SK-N-SH treated with all-trans-retinoic acid at 6 μM for 48 hours (cell line): ENCODE data around the gene MCM3.

Experiments
- ATAC-seq: fragments of 200-7000 bp; cut with Tn5 transposase; 3 replicates; pipeline ENCODE4 v1.9.1; 2020; ENCODE audit warnings: mild to moderate bottlenecking, moderate library complexity
- ARNTL ChIP-seq: fragments of 450-650 bp; formaldehyde crosslinking; IDR thresholded peaks from 2 replicates; pipeline ENCODE4 v1.5.0; 2020; ENCODE audit warnings: low read depth, mild to moderate bottlenecking, moderate library complexity, borderline replicate concordance
- BACH2 ChIP-seq: fragments of 250-450 bp; sonication (Bioruptor Pico); IDR thresholded peaks from 2 replicates; pipeline ENCODE4 v1.9.0; 2021; ENCODE audit warnings: mild to moderate bottlenecking, borderline replicate concordance
- CSDC2 ChIP-seq: fragments of 250-450 bp; sonication (Bioruptor Pico); IDR thresholded peaks from 2 replicates; pipeline ENCODE4 v1.5.0; 2020; ENCODE audit warnings: mild to moderate bottlenecking, moderate library complexity
- ESRRG ChIP-seq: fragments of 250-450 bp; sonication (Bioruptor Pico); IDR thresholded peaks from 2 replicates; pipeline ENCODE4 v1.6.1; 2021; ENCODE audit warnings: mild to moderate bottlenecking
- GLIS3 ChIP-seq: fragments of 250-450 bp; sonication (Bioruptor Pico); IDR thresholded peaks from 2 replicates; pipeline ENCODE4 v1.5.0; 2020; ENCODE audit warnings: mild to moderate bottlenecking, moderate library complexity
- ISL1 ChIP-seq: fragments of 250-450 bp; sonication (Bioruptor Pico); IDR thresholded peaks from 2 replicates; pipeline ENCODE4 v2.1.2; 2022; ENCODE audit warnings: mild to moderate bottlenecking, moderate library complexity
- OSR1 ChIP-seq: fragments of 250-450 bp; sonication (Bioruptor Pico); IDR thresholded peaks from 2 replicates; pipeline ENCODE4 v1.8.0; 2022; ENCODE audit warnings: moderate library complexity, mild to moderate bottlenecking, inconsistent platforms
- POU6F1 ChIP-seq: fragments of 250-450 bp; sonication (Bioruptor Pico); IDR thresholded peaks from 2 replicates; pipeline ENCODE4 v1.8.0; 2021; ENCODE audit warnings: low read depth, mild to moderate bottlenecking, moderate library complexity, borderline replicate concordance
- PPARA ChIP-seq: fragments of 250-450 bp; sonication (Bioruptor Pico); IDR thresholded peaks from 2 replicates; pipeline ENCODE4 v1.5.0; 2020; ENCODE audit warnings: mild to moderate bottlenecking, borderline replicate concordance
- SNAI2 ChIP-seq: fragments of 250-450 bp; sonication (Bioruptor Pico); IDR thresholded peaks from 2 replicates; pipeline ENCODE4 v1.5.0; 2020; ENCODE audit warnings: mild to moderate bottlenecking, moderate library complexity
- TOX ChIP-seq: fragments of 250-450 bp; sonication (Bioruptor Pico); IDR thresholded peaks from 2 replicates; pipeline ENCODE4 v1.8.0; 2021; ENCODE audit warnings: mild to moderate bottlenecking, moderate library complexity, borderline replicate concordance
- TSHZ2 ChIP-seq: fragments of 250-450 bp; sonication (Bioruptor Pico); IDR thresholded peaks from 2 replicates; pipeline ENCODE4 v1.5.0; 2020; ENCODE audit warnings: mild to moderate bottlenecking, moderate library complexity
- ZC3H10 ChIP-seq: fragments of 250-450 bp; sonication (Bioruptor Pico); IDR thresholded peaks from 2 replicates; pipeline ENCODE4 v1.5.1; 2021; ENCODE audit warnings: mild to moderate bottlenecking, moderate library complexity
- ZFP3 ChIP-seq: fragments of 250-450 bp; sonication (Bioruptor Pico); IDR thresholded peaks from 2 replicates; pipeline ENCODE4 v1.5.0; 2020; ENCODE audit warnings: mild to moderate bottlenecking, moderate library complexity
- ZFP30 ChIP-seq: fragments of 450-650 bp; formaldehyde crosslinking; IDR thresholded peaks from 2 replicates; pipeline ENCODE4 v1.5.0; 2022; ENCODE audit warnings: mild to moderate bottlenecking, moderate library complexity
- ZNF565 ChIP-seq: fragments of 450-650 bp; formaldehyde crosslinking; conservative IDR thresholded peaks from 2 replicates; pipeline ENCODE4 v1.5.0; 2020; ENCODE audit warnings: low read depth, mild to moderate bottlenecking, moderate library complexity
- ZNF70 ChIP-seq: fragments of 450-650 bp; formaldehyde crosslinking; IDR thresholded peaks from 2 replicates; pipeline ENCODE4 v1.5.0; 2020; ENCODE audit warnings: mild to moderate bottlenecking, moderate library complexity
- ZNF8 ChIP-seq: fragments of 450-650 bp; formaldehyde crosslinking; IDR thresholded peaks from 2 replicates; pipeline ENCODE4 v1.5.0; 2020; ENCODE audit warnings: mild to moderate bottlenecking, moderate library complexity
- TF ChIP-seq, protein P1 (sequence below): fragments of 250-450 bp; sonication (Bioruptor Pico); IDR thresholded peaks from 2 replicates; pipeline ENCODE4 v1.8.0; 2020; ENCODE audit warnings: mild to moderate bottlenecking, moderate library complexity, borderline replicate concordance
- TF ChIP-seq, protein P2 (sequence below): fragments of 250-450 bp; sonication (Bioruptor Pico); IDR thresholded peaks from 2 replicates; pipeline ENCODE4 v1.5.1; 2021; ENCODE audit warnings: mild to moderate bottlenecking, moderate library complexity

Gene MCM3

DNA sequence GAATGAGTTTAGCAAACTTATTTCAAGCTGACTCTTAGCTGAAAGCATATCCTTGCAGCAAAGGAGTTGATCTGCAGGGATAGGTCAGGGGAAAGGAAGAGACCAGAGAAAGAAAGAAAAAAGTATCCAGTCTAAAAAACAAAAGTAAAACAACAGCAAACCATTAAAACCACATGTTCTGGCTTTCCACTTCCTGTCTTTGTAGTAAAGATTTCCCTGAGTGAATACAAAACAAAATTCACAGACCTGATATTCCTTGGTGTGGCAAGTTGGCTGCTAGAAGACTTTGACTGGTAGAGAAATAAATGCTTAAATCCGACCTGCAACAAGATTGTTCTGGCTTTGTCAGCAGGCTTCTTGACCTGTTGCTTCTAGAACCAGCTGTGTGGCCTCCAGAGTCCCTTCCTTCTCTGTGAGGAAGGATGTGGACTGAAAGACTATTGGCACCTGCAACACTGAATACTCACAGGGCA lies 23.4 kb upstream of the MCM3 start:
- ATAC-seq: no peak
- TF ChIP-seq BACH2 (CRISPR knock-in tag) (no peak), TSHZ2 (CRISPR knock-in tag) (no peak), PPARA (no peak), POU6F1 (no peak), ARNTL (no peak), ZNF70 (CRISPR knock-in tag) (no peak), OSR1 (CRISPR knock-in tag) (no peak), CSDC2 (no peak), ZFP30 (CRISPR knock-in tag) (no peak), TOX (no peak), ZC3H10 (CRISPR knock-in tag) (no peak), GLIS3 (CRISPR knock-in tag) (no peak), ZNF565 (CRISPR knock-in tag) (no peak), ZFP3 (CRISPR knock-in tag) (no peak), ISL1 (no peak)
- TF ChIP-seq, protein P1, sequence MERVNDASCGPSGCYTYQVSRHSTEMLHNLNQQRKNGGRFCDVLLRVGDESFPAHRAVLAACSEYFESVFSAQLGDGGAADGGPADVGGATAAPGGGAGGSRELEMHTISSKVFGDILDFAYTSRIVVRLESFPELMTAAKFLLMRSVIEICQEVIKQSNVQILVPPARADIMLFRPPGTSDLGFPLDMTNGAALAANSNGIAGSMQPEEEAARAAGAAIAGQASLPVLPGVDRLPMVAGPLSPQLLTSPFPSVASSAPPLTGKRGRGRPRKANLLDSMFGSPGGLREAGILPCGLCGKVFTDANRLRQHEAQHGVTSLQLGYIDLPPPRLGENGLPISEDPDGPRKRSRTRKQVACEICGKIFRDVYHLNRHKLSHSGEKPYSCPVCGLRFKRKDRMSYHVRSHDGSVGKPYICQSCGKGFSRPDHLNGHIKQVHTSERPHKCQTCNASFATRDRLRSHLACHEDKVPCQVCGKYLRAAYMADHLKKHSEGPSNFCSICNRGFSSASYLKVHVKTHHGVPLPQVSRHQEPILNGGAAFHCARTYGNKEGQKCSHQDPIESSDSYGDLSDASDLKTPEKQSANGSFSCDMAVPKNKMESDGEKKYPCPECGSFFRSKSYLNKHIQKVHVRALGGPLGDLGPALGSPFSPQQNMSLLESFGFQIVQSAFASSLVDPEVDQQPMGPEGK: no peak
- TF ChIP-seq, protein P2, sequence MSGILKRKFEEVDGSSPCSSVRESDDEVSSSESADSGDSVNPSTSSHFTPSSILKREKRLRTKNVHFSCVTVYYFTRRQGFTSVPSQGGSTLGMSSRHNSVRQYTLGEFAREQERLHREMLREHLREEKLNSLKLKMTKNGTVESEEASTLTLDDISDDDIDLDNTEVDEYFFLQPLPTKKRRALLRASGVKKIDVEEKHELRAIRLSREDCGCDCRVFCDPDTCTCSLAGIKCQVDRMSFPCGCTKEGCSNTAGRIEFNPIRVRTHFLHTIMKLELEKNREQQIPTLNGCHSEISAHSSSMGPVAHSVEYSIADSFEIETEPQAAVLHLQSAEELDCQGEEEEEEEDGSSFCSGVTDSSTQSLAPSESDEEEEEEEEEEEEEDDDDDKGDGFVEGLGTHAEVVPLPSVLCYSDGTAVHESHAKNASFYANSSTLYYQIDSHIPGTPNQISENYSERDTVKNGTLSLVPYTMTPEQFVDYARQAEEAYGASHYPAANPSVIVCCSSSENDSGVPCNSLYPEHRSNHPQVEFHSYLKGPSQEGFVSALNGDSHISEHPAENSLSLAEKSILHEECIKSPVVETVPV (CRISPR knock-in tag): no peak

DNA sequence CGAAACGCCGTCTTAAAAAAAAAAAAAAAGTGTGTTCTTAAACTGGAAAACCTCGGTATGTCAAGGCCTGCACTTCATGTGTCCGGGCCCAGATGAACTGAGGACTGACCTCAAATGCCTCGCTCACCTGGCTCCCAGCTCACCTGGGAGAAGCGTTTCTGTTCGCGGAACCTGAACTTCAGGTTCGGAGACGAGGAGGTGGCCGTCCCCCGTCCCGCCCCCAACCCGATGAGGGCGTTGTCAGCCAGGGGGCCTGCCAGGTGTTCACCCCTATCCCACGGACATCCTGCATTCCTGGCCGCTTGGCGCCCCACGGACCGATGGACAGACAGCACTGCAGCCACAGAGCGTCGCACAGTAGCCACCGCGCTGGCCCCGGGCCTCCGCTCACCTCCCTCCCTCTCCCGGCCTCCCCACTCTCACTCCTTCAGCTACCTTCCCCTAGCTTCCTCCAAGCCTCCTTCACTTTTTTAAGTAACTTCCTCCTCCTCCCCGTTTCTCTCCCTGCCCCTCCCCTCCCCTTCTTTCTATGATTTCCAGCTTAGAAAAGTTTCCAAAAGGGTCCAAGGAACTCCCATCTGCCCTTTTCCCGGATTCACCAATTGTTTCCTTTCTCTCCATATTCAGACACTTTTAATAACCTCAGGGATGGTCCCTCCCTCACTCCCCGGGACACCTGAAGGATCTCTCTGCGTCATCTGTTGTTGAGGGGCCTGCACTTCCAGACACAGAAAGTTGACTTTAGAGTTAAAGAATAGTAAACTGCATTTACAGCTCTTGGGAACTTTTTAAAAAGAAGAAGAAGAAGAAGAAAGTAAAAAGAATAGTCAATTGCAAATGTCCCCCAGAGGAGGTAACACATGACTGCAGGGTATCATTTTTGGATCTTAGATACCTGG lies 22.7 kb upstream of the MCM3 start:
- TF ChIP-seq, protein P1: no peak
- TF ChIP-seq ESRRG (CRISPR knock-in tag): no peak
- no peak for TF ChIP-seq ZNF70 (CRISPR knock-in tag)
- no peak for TF ChIP-seq SNAI2
- no peak for TF ChIP-seq PPARA
- TF ChIP-seq ZNF8 (CRISPR knock-in tag): no peak
- ATAC-seq: no peak
